ENCODE data around the gene SDC4. TPM values are rescaled to one million over a fixed set of nuclear protein-coding genes. Genes with fewer than 3 reads are reported as not detected.

The SDC4 gene
- total and polyA plus RNA-seq, 9 of the 15 experiments (the other 6 are each of a cell fraction or from before 2014, with no cell fraction given): 2.1 to 10.7 (median 6.3) TPM

DNA sequence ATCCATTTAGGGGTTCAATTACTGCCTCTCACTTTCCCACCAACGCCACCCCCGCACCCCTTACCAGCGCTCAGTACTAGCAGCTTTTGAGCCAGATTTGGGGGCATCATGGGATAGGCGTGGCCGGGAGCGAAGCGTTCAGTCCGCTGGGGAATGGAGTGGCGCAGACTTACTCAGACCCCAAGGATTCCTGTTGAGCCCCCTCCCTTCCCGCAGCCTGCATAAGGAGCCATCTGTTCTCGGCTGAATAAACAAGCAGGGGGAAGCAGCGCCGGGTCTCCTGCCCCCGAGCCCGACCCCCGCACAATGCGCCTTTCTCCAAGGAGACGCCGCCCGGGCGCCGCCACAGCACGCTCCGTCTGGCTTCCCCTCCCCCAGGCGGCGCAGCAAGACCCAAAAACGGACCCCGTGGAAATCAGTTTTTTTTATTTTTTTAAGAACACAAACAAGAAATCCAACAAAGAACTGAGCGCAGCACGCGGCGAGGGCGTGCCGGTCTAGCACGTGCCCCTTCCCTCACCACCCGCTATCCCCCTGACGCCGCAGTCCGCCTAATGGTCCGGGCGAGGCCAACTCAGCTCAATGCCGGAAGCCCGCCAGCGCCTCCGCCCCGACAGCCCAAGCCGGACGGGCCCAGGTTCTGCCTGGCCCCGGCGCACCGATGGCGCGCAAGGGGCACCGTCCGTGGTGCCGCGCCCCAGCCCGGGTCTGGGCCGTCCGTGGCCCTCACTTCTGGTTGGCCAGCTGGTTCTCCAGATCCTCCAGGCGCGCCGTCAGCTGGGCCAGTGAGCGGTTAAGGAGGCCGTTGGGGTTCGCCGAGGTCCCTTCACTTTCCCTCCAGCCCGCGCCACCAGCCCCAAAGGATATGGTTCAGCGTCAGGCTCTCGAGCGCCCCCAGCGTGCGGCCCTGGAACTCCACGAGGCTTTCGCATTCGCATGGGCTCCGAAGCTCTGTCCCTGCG is 54.9 kb downstream of the SDC4 start:
- in situ Hi-C loops (cut with MboI) (no loop called here), intact Hi-C loops (cut with micrococcal nuclease) (loop anchor here (5.0 kb wide), 1 partner anchor 56 kb away; no protein-coding TSS in a partner anchor)
- peak; percentile 93 for ATAC-seq
- no TSS peak for BruUV-seq (replicated peaks)
- Histone ChIP-seq H3K9me3 (replicated peaks; ENCODE audit: control insufficient read depth, insufficient read depth, low read depth, low read length) (peaks cover 3% of the 10 kb centered on the region; the same call in 1 of the 2 replicates), H3K27ac (ENCODE audit: extremely low read depth, low read depth, low read length) (no peak overlapping the region), H2AFZ (ENCODE audit: low read depth, low read length) (peak overlapping the region; percentile 96), H3K9ac (ENCODE audit: insufficient read depth in 1 of 2, low read depth in 2 of 2, low read length in 2 of 2) (peak overlapping the region; percentile 50 to 93; a peak in 3 of 4 replicates), H3K27me3 (ENCODE audit: control insufficient read depth in 2 of 2, insufficient read depth in 2 of 2, low read length in 2 of 2) (peaks cover 15 to 56% of the 10 kb centered on the region in 2 experiments; a peak in 4 of 5 replicates), H3K9me1 (ENCODE audit: control insufficient read depth, insufficient read depth, low read length) (no peaks in the 10 kb centered on the region), H3K4me1 (replicated peaks in 1 of 2; ENCODE audit: control insufficient read depth in 2 of 2, insufficient read depth in 2 of 2, low read length in 2 of 2) (peaks cover 10 to 18% of the 10 kb centered on the region in 2 experiments; a peak in 4 of 5 replicates), H4K20me1 (replicated peaks; ENCODE audit: control insufficient read depth, insufficient read depth, low read length) (peaks cover 5% of the 10 kb centered on the region; the same call in 1 of the 2 replicates), H3K36me3 (ENCODE audit: control insufficient read depth, insufficient read depth, low read length) (no peaks in the 10 kb centered on the region), H3K4me3 (peak overlapping the region; percentile 45), H3K79me2 (ENCODE audit: control insufficient read depth, insufficient read depth, low read length) (no peaks in the 10 kb centered on the region), H3K4me2 (ENCODE audit: insufficient read depth, low read length) (peak overlapping the region; percentile 83)
- POLR2A ChIA-PET: interaction anchor here (0.5 to 1.8 kb wide), 5 partner anchors 10 to 604 kb away, joined by 3 to 10 read pairs (median 3); partner anchors contain the start of gene SYS1
- FAIRE-seq: peak; percentile 64
- peak; percentile 83 to 88 (median 85) for DNase-seq (ENCODE audit: extremely low read depth in 1 of 4, low spot score in 3 of 4)
- CTCF ChIA-PET (ENCODE audit: low intra/inter-chr PET ratio): interaction anchor here (0.6 to 0.7 kb wide), 2 partner anchors 143 to 155 kb away, joined by 3 read pairs; no protein-coding TSS in a partner anchor
- 4% methylated on average over 62 of the region's 79 CpGs for WGBS (ENCODE audit: insufficient coverage, low coverage, missing lambda C conversion rate)
- TF ChIP-seq ZNF24 (IDR thresholded peaks at IDR 0.05) (no peak), SNAPC5 (CRISPR knock-in tag; IDR thresholded peaks at IDR 0.05) (no peak), ZNF445 (CRISPR knock-in tag; IDR thresholded peaks at IDR 0.05; ENCODE audit: low read depth) (no peak), MAFK (IDR thresholded peaks at IDR 0.05; ENCODE audit: low read length) (no peak), ZNF133 (CRISPR knock-in tag; IDR thresholded peaks at IDR 0.05) (no peak), RBM39 (optimal IDR thresholded peaks at IDR 0.05; ENCODE audit: low read depth, low read length) (no peak), ILF3 (IDR thresholded peaks at IDR 0.05; ENCODE audit: borderline replicate concordance) (no peak), FUS (optimal IDR thresholded peaks at IDR 0.05; ENCODE audit: low read depth, low read length) (no peak), ATF7 (IDR thresholded peaks at IDR 0.05) (peak; percentile 47; the same call in 1 of the 2 replicates), FOS (IDR thresholded peaks at IDR 0.05; ENCODE audit: extremely low read depth, insufficient read length) (no peak), MEF2A (IDR thresholded peaks at IDR 0.05; ENCODE audit: control insufficient read depth, low read depth, low read length) (no peak)
- TF ChIP-seq, protein P1, sequence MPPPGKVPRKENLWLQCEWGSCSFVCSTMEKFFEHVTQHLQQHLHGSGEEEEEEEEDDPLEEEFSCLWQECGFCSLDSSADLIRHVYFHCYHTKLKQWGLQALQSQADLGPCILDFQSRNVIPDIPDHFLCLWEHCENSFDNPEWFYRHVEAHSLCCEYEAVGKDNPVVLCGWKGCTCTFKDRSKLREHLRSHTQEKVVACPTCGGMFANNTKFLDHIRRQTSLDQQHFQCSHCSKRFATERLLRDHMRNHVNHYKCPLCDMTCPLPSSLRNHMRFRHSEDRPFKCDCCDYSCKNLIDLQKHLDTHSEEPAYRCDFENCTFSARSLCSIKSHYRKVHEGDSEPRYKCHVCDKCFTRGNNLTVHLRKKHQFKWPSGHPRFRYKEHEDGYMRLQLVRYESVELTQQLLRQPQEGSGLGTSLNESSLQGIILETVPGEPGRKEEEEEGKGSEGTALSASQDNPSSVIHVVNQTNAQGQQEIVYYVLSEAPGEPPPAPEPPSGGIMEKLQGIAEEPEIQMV (tag; conservative IDR thresholded peaks at IDR 0.05; ENCODE audit: low read depth): peak; percentile 74
- TF ChIP-seq, protein P2, sequence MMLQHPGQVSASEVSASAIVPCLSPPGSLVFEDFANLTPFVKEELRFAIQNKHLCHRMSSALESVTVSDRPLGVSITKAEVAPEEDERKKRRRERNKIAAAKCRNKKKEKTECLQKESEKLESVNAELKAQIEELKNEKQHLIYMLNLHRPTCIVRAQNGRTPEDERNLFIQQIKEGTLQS (IDR thresholded peaks at IDR 0.05): no peak
- TF ChIP-seq, protein P2 (CRISPR knock-in tag; conservative IDR thresholded peaks at IDR 0.05): no peak
- TF ChIP-seq, protein P3, sequence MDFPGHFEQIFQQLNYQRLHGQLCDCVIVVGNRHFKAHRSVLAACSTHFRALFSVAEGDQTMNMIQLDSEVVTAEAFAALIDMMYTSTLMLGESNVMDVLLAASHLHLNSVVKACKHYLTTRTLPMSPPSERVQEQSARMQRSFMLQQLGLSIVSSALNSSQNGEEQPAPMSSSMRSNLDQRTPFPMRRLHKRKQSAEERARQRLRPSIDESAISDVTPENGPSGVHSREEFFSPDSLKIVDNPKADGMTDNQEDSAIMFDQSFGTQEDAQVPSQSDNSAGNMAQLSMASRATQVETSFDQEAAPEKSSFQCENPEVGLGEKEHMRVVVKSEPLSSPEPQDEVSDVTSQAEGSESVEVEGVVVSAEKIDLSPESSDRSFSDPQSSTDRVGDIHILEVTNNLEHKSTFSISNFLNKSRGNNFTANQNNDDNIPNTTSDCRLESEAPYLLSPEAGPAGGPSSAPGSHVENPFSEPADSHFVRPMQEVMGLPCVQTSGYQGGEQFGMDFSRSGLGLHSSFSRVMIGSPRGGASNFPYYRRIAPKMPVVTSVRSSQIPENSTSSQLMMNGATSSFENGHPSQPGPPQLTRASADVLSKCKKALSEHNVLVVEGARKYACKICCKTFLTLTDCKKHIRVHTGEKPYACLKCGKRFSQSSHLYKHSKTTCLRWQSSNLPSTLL (IDR thresholded peaks at IDR 0.05): no peak
- TF ChIP-seq, protein P4, sequence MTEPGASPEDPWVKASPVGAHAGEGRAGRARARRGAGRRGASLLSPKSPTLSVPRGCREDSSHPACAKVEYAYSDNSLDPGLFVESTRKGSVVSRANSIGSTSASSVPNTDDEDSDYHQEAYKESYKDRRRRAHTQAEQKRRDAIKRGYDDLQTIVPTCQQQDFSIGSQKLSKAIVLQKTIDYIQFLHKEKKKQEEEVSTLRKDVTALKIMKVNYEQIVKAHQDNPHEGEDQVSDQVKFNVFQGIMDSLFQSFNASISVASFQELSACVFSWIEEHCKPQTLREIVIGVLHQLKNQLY (CRISPR knock-in tag; conservative IDR thresholded peaks at IDR 0.05): no peak

Data from K562 (cell line).